MM.1S (cell line): ENCODE results near the gene FARP1.

ENCODE experiments used
- DNase-seq: peaks from one replicate; pipeline ENCODE4 v3.0.0-alpha.2; 2015
- H2AFZ ChIP-seq: fragments of 300-600 bp; sonication (generic); 2 replicates; pipeline ENCODE4 v1.6.0; 2016; ENCODE audit warnings: antibody characterized with exemption, low read length
- H3F3A ChIP-seq: fragments of 300-600 bp; sonication (generic); 2 replicates; pipeline ENCODE4 v1.6.1; 2016; ENCODE audit warnings: mild to moderate bottlenecking, antibody characterized with exemption, low read length, moderate library complexity, mixed read lengths; ENCODE audit not compliant: insufficient read depth
- H3K27ac ChIP-seq: fragments of 300-600 bp; sonication (generic); 2 replicates; pipeline ENCODE4 v1.5.1; 2016; ENCODE audit warnings: mild to moderate bottlenecking, low read length
- H3K27me3 ChIP-seq: fragments of 300-600 bp; sonication (generic); replicated peaks from 2 replicates; pipeline ENCODE4 v1.6.0; 2016; ENCODE audit warnings: low read length; ENCODE audit not compliant: insufficient read depth
- H3K36me3 ChIP-seq: fragments of 300-600 bp; sonication (generic); replicated peaks from 2 replicates; pipeline ENCODE4 v1.6.1; 2016; ENCODE audit warnings: mild to moderate bottlenecking, low read length, mixed read lengths; ENCODE audit not compliant: insufficient read depth
- H3K4me1 ChIP-seq: fragments of 300-600 bp; sonication (generic); 2 replicates; pipeline ENCODE4 v1.6.1; 2016; ENCODE audit warnings: low read length, mixed read lengths
- H3K4me2 ChIP-seq: fragments of 300-600 bp; sonication (generic); 2 replicates; pipeline ENCODE4 v1.6.0; 2016; ENCODE audit warnings: low read depth, low read length
- H3K4me3 ChIP-seq: fragments of 300-600 bp; sonication (generic); 2 replicates; pipeline ENCODE4 v1.5.1; 2016; ENCODE audit warnings: low read length, mixed read lengths
- H3K79me2 ChIP-seq: fragments of 300-600 bp; sonication (generic); 2 replicates; pipeline ENCODE4 v1.6.1; 2016; ENCODE audit warnings: mixed run types, low read length, mixed read lengths
- H3K9ac ChIP-seq: fragments of 300-600 bp; sonication (generic); 2 replicates; pipeline ENCODE4 v1.6.1; 2016; ENCODE audit warnings: low read length, mixed read lengths
- H3K9me2 ChIP-seq: fragments of 300-600 bp; sonication (generic); replicated peaks from 2 replicates; pipeline ENCODE4 v1.6.1; 2016; ENCODE audit warnings: mild to moderate bottlenecking, low read length, mixed read lengths; ENCODE audit not compliant: insufficient read depth
- H3K9me3 ChIP-seq: fragments of 300-600 bp; sonication (generic); replicated peaks from 2 replicates; pipeline ENCODE4 v1.6.1; 2016; ENCODE audit warnings: mild to moderate bottlenecking, low read length, mixed read lengths; ENCODE audit not compliant: insufficient read depth
- H4K20me1 ChIP-seq: fragments of 300-600 bp; sonication (generic); 2 replicates; pipeline ENCODE4 v1.6.1; 2016; ENCODE audit warnings: mild to moderate bottlenecking, low read length, moderate library complexity, mixed read lengths; ENCODE audit not compliant: insufficient read depth
- CTCF ChIP-seq: fragments of 300-600 bp; sonication (generic); IDR thresholded peaks from 2 replicates; pipeline ENCODE4 v1.5.1; 2016; ENCODE audit warnings: antibody characterized with exemption, low read length, mixed read lengths
- EZH2 ChIP-seq: fragments of 300-600 bp; sonication (generic); optimal IDR thresholded peaks from 2 replicates; pipeline ENCODE3; 2017; ENCODE audit warnings: low read depth, mild to moderate bottlenecking, antibody characterized with exemption, low read length, mixed read lengths
- EZH2phosphoT487 ChIP-seq: fragments of 300-600 bp; sonication (generic); IDR thresholded peaks from 2 replicates; pipeline ENCODE4 v1.6.1; 2018; ENCODE audit warnings: antibody characterized with exemption, low read length

The FARP1 gene

GRCh38 chr13:98363326-98363725, 220.4 kb downstream of the FARP1 start:
- H3K9ac ChIP-seq, result no peak overlapping the region
- no peaks in the 10 kb centered on the region for H3K9me3 ChIP-seq
- H3K27me3 ChIP-seq, result no peaks in the 10 kb centered on the region
- H3K79me2 ChIP-seq, result no peaks in the 10 kb centered on the region
- no peak overlapping the region for H2AFZ ChIP-seq
- no peak overlapping the region for H3K4me2 ChIP-seq
- no peaks in the 10 kb centered on the region for H4K20me1 ChIP-seq
- H3K27ac ChIP-seq, result no peak overlapping the region
- H3K4me1 ChIP-seq, result no peaks in the 10 kb centered on the region
- TF ChIP-seq EZH2phosphoT487, result no peak
- no peak for DNase-seq
- H3K4me3 ChIP-seq, result no peak overlapping the region
- H3K9me2 ChIP-seq, result no peaks in the 10 kb centered on the region
- no peaks in the 10 kb centered on the region for H3F3A ChIP-seq
- H3K36me3 ChIP-seq, result no peaks in the 10 kb centered on the region

- no peak for DNase-seq
- TF ChIP-seq EZH2, result no peak
- no peak for TF ChIP-seq CTCF
- no peaks in the 10 kb centered on the region for H3K27me3 ChIP-seq
- H3K9me2 ChIP-seq, result no peaks in the 10 kb centered on the region
- no peaks in the 10 kb centered on the region for H3K36me3 ChIP-seq
- no peak overlapping the region for H2AFZ ChIP-seq
- no peak overlapping the region for H3K27ac ChIP-seq
- H3F3A ChIP-seq, result no peaks in the 10 kb centered on the region
- H3K9me3 ChIP-seq, result no peaks in the 10 kb centered on the region
- H3K9ac ChIP-seq, result no peak overlapping the region
- no peaks in the 10 kb centered on the region for H3K4me1 ChIP-seq
- H3K79me2 ChIP-seq, result no peaks in the 10 kb centered on the region
- H3K4me2 ChIP-seq, result no peak overlapping the region
- H3K4me3 ChIP-seq, result no peak overlapping the region
- H4K20me1 ChIP-seq, result no peaks in the 10 kb centered on the region
Observed at GRCh38 chr13:98364179-98364578, 221.3 kb downstream of the FARP1 start.

- Histone ChIP-seq H3K79me2 (no peaks in the 10 kb centered on the region), H3K36me3 (no peaks in the 10 kb centered on the region), H3K9ac (no peak overlapping the region), H3K27ac (no peak overlapping the region), H3K9me2 (no peaks in the 10 kb centered on the region), H3K4me1 (no peaks in the 10 kb centered on the region), H4K20me1 (no peaks in the 10 kb centered on the region), H3K4me2 (no peak overlapping the region), H3K27me3 (no peaks in the 10 kb centered on the region), H3K9me3 (no peaks in the 10 kb centered on the region), H3F3A (no peaks in the 10 kb centered on the region), H2AFZ (no peak overlapping the region), H3K4me3 (no peak overlapping the region)
- TF ChIP-seq CTCF, result no peak
- TF ChIP-seq EZH2, result no peak
- TF ChIP-seq EZH2phosphoT487, result no peak
- DNase-seq, result no peak
Observed at GRCh38 chr13:98364647-98365046, 221.8 kb downstream of the FARP1 start.

- H3K4me1 ChIP-seq, result no peaks in the 10 kb centered on the region
- TF ChIP-seq EZH2phosphoT487 (no peak), CTCF (no peak), EZH2 (no peak)
- DNase-seq, result no peak
- no peak overlapping the region for H2AFZ ChIP-seq
- H3K9me3 ChIP-seq, result no peaks in the 10 kb centered on the region
- no peaks in the 10 kb centered on the region for H3K27me3 ChIP-seq
- H3K79me2 ChIP-seq, result no peaks in the 10 kb centered on the region
- no peak overlapping the region for H3K4me2 ChIP-seq
- no peak overlapping the region for H3K4me3 ChIP-seq
- no peak overlapping the region for H3K27ac ChIP-seq
- H3K9me2 ChIP-seq, result no peaks in the 10 kb centered on the region
- H4K20me1 ChIP-seq, result no peaks in the 10 kb centered on the region
- no peaks in the 10 kb centered on the region for H3K36me3 ChIP-seq
- H3F3A ChIP-seq, result no peaks in the 10 kb centered on the region
- no peak overlapping the region for H3K9ac ChIP-seq
Observed at GRCh38 chr13:98365302-98365701, 222.4 kb downstream of the FARP1 start.
